Rectal smooth muscle tissue (tissue), 1 donor: Measurements from ENCODE around the gene MCEMP1.

Experiments
- H3K27ac ChIP-seq: one replicate; pipeline ENCODE4 v1.7.0; 2013; ENCODE audit warnings: low read depth, low read length, inconsistent platforms
- H3K27me3 ChIP-seq: one replicate; pipeline ENCODE4 v1.7.0; 2013; ENCODE audit warnings: low read length; ENCODE audit not compliant: control insufficient read depth, insufficient read depth
- H3K36me3 ChIP-seq: one replicate; pipeline ENCODE4 v1.7.0; 2013; ENCODE audit warnings: low read length; ENCODE audit not compliant: control insufficient read depth, insufficient read depth
- H3K4me1 ChIP-seq: one replicate; pipeline ENCODE4 v1.7.0; 2013; ENCODE audit warnings: low read length; ENCODE audit not compliant: control insufficient read depth, insufficient read depth
- H3K4me3 ChIP-seq: one replicate; pipeline ENCODE4 v1.7.0; 2013; ENCODE audit warnings: low read length
- H3K9ac ChIP-seq: one replicate; pipeline ENCODE4 v1.7.0; 2013; ENCODE audit warnings: low read length

Gene MCEMP1

DNA sequence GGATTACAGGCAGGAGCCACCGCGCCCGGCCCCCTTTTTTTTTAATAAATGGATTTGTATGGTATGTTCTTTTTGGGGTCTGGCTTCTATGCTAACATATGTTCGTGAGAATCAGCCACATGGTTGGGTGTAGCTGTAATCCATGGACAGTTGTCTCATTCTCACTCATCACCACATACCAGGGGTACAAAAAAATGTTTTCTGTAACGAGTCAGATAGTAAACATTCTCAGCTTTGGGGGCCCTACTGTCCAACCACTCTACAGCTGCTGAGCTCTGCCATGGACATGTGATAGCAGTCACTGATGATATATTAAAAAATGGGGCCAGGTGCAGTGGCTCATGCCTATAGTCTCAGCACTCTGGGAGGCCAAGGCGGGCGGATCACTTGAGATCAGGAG is 13.2 kb upstream of the MCEMP1 start:
- no peak overlapping the region for H3K9ac ChIP-seq
- no peaks in the 10 kb centered on the region for H3K4me1 ChIP-seq
- H3K4me3 ChIP-seq, result no peak overlapping the region
- H3K36me3 ChIP-seq, result no peaks in the 10 kb centered on the region
- H3K27ac ChIP-seq, result no peak overlapping the region
- no peaks in the 10 kb centered on the region for H3K27me3 ChIP-seq

DNA sequence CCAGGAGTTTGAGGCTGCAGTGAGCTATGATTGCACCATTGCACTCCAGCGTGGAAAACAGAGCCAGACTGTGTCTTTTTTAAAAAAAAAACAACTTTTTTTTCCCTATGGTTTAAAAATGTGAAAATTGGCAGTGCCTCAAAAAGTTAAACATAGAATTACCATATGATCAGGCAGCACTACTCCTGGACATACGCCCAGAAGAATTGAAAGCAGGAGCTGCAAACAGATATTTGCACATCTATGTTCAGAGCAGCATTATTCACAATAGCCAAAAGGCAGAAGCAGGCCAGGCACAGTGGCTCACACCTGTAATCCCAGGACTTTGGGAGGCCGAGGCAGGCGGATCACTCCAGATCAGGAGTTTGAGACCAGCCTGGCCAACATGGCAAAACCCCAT is 11.8 kb upstream of the MCEMP1 start:
- Histone ChIP-seq H3K36me3 (no peaks in the 10 kb centered on the region), H3K9ac (no peak overlapping the region), H3K4me3 (no peak overlapping the region), H3K27ac (no peak overlapping the region), H3K27me3 (no peaks in the 10 kb centered on the region), H3K4me1 (no peaks in the 10 kb centered on the region)

DNA sequence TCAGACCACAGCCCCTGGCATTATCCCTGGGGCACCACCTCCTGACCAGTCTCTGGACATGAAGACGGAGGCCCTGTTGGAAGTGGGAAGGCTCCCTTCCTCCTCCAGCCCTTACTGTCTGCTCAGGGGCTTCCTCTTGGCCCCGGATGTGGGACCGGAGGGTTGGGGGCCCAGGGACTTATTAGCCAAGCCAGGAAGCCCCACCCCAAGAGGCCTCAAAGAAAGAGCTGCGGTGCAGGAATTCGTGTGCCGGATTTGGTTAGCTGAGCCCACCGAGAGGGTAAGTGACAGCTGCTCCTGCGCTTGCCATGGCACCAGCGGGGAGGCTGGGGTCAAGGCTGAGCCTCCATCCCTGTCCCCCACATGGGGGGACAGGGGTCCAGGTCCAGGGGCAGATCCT is 8.0 kb upstream of the MCEMP1 start, which contains the start of gene RETN:
Gene RETN, plus strand, starts transcription at position 208 of the 400 bp plus-strand sequence. CDS start 278 bp downstream, outside the sequence.
- peaks cover 4% of the 10 kb centered on the region for H3K27me3 ChIP-seq
- H3K4me3 ChIP-seq, result no peak within 1 kb of the TSS
- H3K9ac ChIP-seq, result no peak within 1 kb of the TSS
- no peaks in the 10 kb centered on the region for H3K36me3 ChIP-seq
- H3K4me1 ChIP-seq, result no peaks in the 10 kb centered on the region
- H3K27ac ChIP-seq, result no peak within 1 kb of the TSS

- no peaks in the 10 kb centered on the region for H3K4me1 ChIP-seq
These were observed 7.2 kb upstream of the MCEMP1 start for GRCh38 chr19:7669641-7670040.

DNA sequence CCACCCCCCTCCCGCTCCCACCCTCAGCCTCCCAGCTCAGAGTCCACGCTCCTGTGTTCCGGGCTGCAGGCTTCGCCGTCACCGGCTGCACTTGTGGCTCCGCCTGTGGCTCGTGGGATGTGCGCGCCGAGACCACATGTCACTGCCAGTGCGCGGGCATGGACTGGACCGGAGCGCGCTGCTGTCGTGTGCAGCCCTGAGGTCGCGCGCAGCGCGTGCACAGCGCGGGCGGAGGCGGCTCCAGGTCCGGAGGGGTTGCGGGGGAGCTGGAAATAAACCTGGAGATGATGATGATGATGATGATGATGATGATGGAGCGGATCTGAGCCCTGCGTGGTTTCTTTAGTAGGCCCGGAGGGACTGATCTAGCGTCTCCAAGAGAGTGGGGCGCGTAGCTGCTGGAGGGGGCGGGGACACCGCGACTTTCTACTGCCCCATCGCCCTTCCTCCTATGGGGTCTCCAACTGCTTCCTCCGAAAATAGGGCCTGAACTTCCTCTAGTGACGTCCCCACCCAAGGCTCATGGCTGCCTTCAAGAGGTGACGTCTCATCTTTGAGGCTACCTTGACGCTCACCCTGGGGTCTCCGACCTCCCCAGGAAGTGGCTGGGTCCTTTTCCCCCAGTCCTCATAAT is 6.6 kb upstream of the MCEMP1 start:
- no peak overlapping the region for H3K4me3 ChIP-seq
- no peaks in the 10 kb centered on the region for H3K36me3 ChIP-seq
- H3K4me1 ChIP-seq, result no peaks in the 10 kb centered on the region
- H3K27ac ChIP-seq, result no peak overlapping the region
- peaks cover 4% of the 10 kb centered on the region for H3K27me3 ChIP-seq
- no peak overlapping the region for H3K9ac ChIP-seq

More at GRCh38 chr19:7669641-7670040, 7.2 kb upstream of the MCEMP1 start:
- H3K27ac ChIP-seq, result no peak overlapping the region
- peaks cover 4% of the 10 kb centered on the region for H3K27me3 ChIP-seq
- H3K36me3 ChIP-seq, result no peaks in the 10 kb centered on the region
- H3K9ac ChIP-seq, result no peak overlapping the region
- H3K4me3 ChIP-seq, result no peak overlapping the region

GRCh38 chr19:7670790-7671189 is 6.1 kb upstream of the MCEMP1 start:
- Histone ChIP-seq H3K4me3 (no peak overlapping the region), H3K9ac (no peak overlapping the region), H3K27me3 (peaks cover 4% of the 10 kb centered on the region), H3K36me3 (no peaks in the 10 kb centered on the region), H3K4me1 (no peaks in the 10 kb centered on the region), H3K27ac (no peak overlapping the region)

DNA sequence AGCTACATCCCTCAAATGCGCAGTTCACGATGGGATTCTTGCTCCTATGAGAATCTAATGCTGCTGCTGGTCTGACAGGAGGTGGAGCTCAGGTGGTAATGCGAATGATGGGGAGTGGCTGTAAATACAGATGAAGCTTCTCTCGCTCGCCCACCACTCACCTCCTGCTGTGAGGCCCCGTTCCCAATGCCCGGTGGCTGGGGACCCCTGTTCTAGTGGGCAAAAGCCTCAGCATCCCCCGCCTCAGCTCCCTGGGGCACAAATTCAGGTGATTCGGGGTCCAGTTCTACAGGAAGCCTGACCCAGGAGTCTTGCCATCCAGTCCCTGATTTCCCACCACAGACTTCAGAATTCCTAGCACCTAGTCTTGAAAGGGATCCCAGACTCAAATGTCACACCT is 4.4 kb upstream of the MCEMP1 start:
- no peak overlapping the region for H3K9ac ChIP-seq
- peaks cover 4% of the 10 kb centered on the region for H3K27me3 ChIP-seq
- H3K27ac ChIP-seq, result no peak overlapping the region
- no peak overlapping the region for H3K4me3 ChIP-seq
- no peaks in the 10 kb centered on the region for H3K4me1 ChIP-seq
- H3K36me3 ChIP-seq, result no peaks in the 10 kb centered on the region

GRCh38 chr19:7674010-7675005 is 2.6 kb upstream of the MCEMP1 start:
- H3K4me3 ChIP-seq, result no peak overlapping the region
- no peak overlapping the region for H3K27ac ChIP-seq
- peaks cover 4% of the 10 kb centered on the region for H3K27me3 ChIP-seq
- H3K36me3 ChIP-seq, result no peaks in the 10 kb centered on the region
- no peak overlapping the region for H3K9ac ChIP-seq
- H3K4me1 ChIP-seq, result no peaks in the 10 kb centered on the region

GRCh38 chr19:7676376-7676775 is 514 bp upstream of the MCEMP1 start:
- Histone ChIP-seq H3K4me1 (peaks cover 2% of the 10 kb centered on the region), H3K36me3 (no peaks in the 10 kb centered on the region), H3K9ac (no peak overlapping the region), H3K4me3 (no peak overlapping the region), H3K27ac (no peak overlapping the region), H3K27me3 (no peaks in the 10 kb centered on the region)

- Histone ChIP-seq H3K4me1 (peaks cover 2% of the 10 kb centered on the region), H3K27me3 (no peaks in the 10 kb centered on the region), H3K9ac (no peak overlapping the region), H3K27ac (no peak overlapping the region), H3K4me3 (no peak overlapping the region), H3K36me3 (peaks cover 7% of the 10 kb centered on the region)
These were observed 900 bp downstream of the MCEMP1 start for GRCh38 chr19:7677669-7678311.

GRCh38 chr19:7678971-7679751 is 2.3 kb downstream of the MCEMP1 start:
- H3K27me3 ChIP-seq, result no peaks in the 10 kb centered on the region
- no peak overlapping the region for H3K9ac ChIP-seq
- H3K36me3 ChIP-seq, result peaks cover 8% of the 10 kb centered on the region
- H3K4me3 ChIP-seq, result no peak overlapping the region
- H3K27ac ChIP-seq, result no peak overlapping the region
- peaks cover 2% of the 10 kb centered on the region for H3K4me1 ChIP-seq
